Hematopoietic multipotent progenitor cell treated with erythropoietin and hydrocortisone succinate and interleukin-3 and kit ligand, for 15 days (in vitro differentiated cells): ENCODE measurements around the gene ADPRHL1.

Source experiments
- DNase-seq: peaks from one replicate; pipeline ENCODE4 v3.0.0-alpha.2; 2015; ENCODE audit warnings: low spot score

The ADPRHL1 gene

DNA sequence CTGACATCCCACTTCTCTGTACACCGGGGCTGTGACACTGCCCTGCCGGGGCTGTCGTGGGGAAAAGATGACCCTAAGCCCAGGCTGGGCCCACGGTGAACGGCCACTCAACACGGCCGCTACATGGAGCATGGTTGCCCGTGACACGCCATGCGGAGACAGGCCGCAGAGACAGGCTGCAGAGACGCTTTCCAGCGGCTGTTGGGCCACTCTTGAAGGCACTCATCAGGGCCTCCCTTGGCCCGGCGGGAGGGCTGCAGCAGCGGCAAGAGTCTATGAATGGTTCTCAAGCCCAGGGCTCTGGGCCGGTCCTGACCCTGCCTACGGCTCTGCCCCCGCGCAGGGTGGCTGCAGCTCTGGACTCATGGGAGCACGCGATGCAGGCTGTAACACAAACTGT lies 22.1 kb downstream of the ADPRHL1 start:
- DNase-seq, result no peak

DNA sequence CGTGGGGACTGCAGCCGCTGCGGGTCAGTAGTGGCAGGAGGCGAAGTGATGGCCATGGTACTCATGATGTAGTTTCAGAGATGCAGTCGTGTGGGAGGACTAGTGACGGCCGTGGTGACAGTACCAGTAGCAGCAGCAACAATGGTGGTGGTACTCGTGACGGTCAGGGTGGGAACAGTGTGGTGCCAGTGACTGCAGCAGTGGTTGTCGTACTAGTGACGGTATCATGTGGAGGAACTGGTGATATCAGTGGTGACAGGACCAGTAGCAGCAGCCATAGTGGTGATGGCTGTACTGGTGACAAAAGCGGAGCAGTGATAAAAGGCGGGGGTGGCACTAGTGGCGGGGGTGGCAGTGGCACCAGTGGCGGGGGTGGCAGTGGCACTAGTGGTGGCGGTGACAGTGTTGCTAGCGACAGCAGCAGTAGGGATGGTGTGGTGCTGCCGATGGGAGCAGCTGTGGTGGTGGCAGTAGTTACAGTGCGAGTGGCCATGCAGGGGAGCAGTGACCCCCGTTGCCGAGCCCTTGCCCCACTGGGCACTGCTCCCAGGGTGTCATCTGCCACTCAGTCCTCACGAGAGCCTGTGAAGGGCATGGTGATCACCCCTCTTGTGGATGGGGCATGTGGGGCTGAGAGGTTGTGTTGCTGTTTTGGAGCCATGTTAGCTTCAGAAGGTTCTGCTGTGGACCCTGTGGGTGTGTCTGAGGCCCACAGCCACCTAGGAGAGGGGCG lies 22.7 kb downstream of the ADPRHL1 start:
- DNase-seq, result no peak

DNA sequence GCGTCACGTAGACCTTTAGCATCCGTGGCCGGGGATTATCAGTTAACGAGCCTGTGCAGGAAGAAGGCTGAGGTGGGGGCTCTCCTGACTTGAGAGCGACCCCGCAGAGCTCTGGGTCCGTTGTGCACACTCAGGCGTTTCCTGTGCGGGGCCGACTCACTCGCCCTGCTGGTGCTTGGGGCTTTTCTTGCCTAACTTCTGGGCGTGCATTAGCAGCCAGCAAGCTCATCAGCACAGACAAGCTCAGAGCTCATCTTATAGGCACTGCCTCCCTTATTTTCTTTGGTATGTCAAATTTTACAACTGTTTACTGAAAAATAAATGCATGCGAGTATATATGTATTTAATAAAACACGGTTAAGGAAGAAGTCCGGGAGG lies 23.7 kb downstream of the ADPRHL1 start:
- DNase-seq, result no peak

DNA sequence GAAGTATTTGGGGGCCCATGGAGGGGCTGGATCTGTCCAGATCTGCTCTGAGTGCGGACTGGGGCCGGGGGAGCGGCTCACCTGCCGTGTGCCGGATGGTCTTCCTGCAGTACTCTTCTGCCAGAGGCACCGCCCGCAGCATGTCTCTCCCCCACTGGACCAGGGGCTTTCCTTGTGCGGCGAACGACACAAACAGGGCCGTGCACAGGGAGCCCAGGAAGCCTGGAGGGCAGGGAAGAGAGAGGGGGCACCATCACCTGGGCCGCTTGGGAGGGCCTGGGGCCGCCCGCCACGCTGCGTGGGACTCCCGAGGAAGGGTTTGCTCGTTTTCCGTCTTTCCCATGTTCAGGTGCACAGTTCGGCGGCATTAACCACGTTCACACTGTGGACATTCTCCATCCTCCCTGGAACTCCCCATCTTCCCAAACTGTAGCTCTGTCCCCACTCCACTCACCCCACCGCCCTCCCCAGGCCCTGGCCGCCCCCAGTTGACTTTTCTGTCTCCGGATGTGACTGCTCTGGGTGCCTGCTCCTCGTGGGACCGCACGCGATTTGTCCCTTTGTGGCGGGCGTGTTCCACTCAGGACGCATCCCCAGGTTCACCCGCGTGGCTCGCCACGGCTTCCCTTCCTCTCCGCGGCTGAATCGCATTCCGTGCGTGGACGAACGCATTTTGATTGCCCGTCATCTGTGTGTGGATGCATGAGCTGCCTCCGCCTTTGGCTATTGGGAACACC lies 24.2 kb downstream of the ADPRHL1 start:
- DNase-seq, result no peak

DNA sequence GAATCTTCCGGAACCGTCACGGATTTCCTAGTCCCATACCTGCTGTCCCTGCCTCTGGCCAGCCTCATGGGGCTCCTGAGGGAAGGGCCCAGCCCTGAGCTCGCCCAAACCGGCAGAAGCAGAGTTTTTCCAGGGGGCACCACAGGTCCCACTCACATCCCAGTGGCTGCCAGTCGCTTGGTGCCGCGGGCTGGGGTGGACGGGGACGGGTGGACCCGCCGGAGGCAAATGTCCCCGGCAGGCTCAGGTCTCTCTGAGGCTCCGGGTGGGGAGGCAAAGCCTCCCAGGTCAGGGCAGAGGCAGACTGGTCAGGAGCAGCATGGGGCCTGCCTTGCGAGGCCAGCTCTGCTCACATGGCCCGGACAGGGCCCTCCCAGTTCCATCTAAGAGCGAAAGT lies 24.8 kb downstream of the ADPRHL1 start:
- no peak for DNase-seq

DNA sequence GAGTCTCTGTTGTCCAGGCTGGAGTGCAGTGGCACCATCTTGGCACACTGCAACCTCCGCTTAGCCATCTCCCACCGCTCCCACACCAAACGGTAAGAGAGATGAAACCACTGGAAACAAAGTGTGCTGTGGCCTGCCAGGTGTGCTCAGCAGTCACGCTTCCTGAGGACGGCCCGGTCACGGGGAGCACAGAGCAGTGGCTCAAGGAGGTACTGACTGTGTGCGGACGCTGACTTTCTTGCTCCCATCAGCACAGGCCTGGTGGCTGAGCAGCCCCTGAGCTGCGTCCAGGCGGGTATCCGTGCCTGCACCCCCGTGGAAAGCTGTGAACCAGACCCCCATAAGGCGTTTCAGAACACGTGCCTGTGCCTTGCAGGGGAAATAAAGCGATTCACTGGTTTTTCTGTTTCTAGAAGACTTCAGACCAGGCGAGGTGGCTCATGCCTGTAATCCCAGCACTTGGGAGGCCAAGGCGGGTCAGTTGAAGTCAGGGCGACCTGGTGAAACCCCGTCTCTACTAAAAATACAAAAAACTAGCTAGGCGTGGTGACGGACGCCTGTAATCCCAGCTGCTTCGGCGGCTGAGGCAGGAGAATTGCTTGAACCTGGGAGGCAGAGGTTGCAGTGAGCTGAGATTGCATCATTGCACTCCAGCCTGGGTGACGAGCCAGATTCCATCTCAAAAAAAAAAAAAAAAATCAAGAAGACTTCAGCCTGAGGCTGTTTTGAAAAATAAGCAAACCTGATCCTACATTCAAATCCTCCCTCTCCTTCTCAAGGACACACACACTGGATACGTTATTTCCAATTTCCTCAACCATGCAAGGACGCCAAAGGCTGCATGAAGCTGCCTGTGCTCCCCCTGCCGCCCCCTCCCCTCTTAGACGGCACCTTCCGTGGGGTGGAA lies 25.5 kb downstream of the ADPRHL1 start:
- DNase-seq, result no peak

DNA sequence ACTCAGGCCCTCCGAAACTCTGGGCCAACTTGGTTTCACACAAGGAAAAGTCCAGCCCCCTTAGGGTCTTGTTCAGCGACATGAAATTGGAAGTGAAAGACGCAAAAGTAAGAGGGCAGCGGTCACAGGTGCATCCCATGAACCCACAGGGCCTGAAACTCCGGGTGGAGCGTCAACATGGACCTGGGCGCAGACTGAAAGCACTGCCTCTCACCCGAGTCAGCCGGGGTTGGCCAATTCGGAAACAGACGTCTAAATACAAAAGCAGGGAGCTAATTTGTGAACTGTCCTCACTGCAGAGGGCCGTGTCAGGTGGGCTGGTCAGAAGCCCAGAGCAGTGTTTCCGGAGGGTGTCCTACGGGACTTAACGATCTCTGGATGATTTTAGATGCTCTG lies 26.7 kb downstream of the ADPRHL1 start:
- no peak for DNase-seq

DNA sequence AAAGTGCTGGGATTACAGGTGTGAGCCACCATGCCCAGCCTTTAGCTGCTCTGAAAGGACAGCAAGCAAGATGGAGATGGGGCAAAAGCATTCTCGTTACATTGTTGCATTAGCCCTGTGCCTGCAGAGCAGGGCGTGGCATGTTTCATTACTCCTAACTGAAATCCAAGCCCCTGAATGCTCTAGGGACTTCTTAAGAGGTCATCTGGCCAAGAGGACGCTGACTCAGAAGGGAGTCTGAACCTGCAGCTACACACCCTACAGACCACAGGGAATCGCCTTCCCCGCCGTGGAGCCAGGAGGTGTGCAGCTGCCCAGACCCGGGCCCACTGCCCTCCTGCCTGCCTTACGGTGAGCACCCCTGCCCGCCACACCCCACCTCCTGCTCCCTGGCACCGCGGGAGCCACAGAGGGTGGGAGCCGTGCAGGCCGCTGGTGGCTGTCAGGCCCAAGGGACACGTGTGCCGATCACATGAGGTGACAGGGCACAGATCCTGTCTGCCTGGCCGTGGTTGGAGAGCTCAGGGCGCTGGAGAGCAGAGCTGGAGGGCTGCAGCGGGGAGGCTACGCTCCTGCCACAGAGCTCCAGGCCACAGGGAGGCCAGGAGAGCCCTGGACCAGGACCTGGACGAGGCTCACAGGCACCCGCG lies 27.2 kb downstream of the ADPRHL1 start:
- no peak for DNase-seq

DNA sequence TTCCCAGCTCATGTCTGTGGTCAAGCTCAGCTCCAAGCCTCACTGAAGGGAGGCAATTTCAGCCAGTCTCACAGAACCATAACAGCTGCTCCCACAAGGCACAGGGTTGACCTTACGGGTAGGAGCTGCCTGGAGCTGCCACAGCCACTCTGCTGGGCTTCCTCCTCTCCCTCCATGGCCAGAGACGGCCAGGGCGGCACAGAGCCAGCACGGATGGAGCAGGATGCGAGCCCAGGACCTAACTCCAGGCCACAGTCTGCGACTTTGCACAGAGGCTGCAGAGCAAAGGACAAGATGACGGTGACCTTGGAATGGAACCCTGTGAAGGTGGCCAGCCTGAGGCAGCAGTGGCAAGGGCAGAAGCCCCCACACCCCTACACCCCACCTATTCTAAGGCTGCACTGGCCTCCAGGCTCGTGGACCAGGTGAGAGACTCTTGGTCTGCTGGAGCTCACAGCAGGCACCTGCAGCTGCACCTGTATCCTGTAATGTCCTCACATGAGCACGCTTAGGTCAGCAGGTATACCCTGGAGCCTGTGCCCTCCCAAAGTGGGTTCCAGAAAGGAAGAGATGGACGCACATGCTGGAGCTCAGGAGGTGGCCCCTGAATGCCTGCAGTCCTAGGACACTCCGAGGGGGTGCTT lies 29.6 kb downstream of the ADPRHL1 start:
- no peak for DNase-seq

DNA sequence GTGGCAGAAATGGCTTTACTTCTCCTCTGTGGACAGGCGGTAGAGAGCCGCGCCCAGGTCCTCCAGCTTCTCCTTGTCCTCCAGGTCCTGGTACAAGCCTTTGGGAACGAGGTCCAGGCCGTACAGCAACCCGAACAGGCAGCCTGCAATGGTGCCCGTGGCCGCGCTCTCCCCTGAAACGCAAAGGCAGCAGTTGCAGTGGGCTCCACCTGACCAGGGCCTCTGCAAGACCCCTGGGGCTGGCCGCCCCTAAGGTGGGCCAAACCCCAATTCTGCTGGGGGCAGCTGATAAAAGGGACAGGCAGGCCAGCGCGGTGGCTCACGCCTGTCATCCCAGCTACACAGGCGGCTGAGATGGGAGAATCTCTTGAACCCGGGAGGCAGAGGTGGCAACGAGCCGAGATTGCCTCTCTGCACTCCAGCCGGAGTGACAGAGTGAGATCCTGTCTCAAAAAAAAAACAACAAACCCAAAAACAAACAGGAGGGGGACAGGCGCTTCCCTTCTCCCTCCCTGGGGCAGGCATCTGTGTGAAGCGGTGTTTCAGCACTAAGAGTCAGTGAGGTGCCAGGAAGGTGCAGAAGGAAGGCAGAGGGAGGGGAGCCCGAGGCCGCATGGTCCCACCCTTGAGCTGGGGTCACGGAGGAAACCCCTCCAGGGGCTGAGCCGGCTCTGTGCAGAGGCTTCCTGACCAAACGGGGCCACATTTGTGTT lies 30.3 kb downstream of the ADPRHL1 start:
- no peak for DNase-seq

DNA sequence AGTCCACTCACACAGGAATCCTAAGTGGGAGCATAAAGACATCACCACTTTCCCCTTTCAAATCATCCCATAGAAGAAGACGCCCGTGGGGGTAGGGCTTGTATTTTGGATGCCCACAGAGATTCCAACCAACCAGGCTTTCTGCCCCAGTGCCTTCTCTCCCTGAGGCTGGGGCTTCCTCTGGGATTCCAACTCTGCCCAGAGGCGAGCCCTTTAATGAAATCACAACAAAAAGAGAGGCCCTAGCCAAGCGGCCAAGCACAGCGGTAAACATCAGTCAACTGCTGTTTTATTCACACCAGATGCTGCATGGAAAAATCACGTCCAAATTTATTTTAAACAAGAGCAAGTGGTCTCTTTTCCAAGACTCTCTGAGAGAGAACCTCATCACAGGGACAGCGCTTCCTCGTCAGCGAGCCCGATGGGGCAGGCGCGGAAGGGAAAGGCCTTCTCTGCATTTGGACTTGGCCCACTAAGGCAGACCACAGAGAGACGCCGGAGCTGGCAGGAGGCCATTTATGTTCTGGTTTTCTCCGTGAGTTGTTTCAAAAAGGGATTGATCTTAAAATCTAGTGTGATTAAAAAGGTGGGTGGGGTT lies 31.5 kb downstream of the ADPRHL1 start:
- no peak for DNase-seq

DNA sequence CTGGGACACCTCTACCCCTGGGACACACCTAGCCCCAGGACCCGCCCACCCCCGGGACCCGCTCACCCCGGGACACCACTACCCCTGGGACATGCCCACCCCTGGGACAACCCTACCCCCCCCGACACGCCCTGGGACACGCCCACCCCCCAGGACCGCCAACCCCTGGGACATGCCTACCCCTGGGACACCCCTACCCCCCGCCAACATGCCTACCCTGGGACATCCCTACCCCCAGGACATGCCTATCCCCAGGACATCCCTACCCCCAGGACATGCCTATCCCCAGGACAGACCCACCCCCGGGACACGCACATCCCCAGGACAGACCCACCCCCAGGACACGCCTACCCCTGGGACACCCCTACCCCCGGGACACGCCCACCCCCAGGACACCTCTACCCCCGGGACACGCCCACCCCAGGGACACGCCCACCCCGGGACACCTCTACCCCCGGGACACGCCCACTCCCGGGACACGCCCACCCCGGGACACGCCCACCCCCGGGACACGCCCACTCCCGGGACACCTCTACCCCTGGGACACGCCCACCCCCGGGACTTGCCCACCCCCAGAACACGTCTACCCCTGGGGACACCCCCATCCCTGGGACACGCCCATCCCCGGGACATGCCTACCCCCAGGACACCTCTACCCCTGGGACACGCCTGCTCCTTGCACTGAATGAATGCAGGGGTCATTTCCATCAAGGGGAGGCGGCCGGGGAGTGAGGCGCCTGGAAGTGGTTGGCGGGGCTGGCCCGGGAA lies 32.3 kb downstream of the ADPRHL1 start:
- no peak for DNase-seq

DNA sequence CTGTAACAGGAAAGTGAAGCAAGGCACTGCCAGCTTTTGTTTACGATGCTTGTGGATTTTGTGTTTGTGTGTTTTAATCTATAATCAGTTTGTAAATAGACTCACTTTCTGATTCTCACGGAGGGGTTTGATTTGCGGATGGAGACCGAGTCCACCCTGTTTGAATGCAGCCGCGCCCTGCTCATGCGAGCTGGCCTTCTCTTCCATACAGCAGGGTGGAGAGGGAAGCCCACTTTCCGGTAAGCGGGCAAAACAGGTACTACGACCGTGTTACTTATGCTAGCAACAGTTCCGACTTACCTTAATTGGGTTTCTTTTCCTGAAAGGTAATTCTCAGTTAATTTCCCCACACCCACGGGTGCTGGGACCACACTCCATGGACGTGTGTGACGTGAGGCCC lies 33.1 kb downstream of the ADPRHL1 start:
- DNase-seq, result no peak

DNA sequence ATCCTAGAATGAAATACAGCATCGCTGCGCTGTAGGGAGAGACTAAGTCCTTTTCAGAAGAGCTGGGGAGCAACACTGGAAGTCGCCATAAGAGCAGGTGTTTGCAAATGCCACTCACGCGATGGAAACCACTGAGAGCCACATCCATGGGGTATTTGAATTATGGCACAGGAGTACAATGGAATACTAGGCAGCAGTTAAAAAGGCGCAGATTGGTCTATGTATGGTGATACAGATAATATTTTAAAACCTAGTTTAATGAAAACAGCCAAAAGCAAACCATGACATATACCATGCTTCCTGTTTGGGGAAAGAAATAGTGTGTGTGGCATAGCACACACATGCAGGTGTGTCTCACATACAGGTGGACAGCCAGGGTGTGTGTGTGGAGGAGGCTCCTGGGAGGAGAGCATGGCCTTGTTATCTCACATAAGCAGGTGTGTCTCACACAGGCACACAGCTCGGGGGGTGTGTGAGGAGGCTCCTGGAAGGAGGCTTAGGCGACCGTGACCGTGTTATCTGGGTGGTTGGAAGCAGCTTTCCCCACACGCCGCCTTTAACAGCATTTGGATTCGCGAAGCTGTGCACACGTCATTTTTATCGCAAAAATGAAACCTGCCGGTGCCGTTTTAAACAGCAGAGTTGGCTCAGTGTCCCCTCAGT lies 33.6 kb downstream of the ADPRHL1 start:
- no peak for DNase-seq

DNA sequence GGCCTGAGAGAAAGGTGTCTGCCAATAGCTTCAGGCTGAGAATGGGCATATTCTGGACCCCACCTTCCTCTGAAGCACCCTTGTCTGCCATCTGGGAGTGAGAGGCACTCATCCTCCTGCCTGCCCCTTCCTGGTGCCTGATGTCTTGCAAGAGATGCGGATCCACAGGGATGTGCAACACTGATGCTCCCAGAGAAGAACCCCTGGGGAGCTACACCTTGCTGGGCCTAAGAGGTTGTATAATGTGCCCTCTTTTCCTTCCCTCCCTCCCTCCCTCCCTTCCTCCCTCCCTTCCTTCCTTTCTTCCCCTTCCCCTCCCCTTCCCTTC lies 34.6 kb downstream of the ADPRHL1 start:
- no peak for DNase-seq

DNA sequence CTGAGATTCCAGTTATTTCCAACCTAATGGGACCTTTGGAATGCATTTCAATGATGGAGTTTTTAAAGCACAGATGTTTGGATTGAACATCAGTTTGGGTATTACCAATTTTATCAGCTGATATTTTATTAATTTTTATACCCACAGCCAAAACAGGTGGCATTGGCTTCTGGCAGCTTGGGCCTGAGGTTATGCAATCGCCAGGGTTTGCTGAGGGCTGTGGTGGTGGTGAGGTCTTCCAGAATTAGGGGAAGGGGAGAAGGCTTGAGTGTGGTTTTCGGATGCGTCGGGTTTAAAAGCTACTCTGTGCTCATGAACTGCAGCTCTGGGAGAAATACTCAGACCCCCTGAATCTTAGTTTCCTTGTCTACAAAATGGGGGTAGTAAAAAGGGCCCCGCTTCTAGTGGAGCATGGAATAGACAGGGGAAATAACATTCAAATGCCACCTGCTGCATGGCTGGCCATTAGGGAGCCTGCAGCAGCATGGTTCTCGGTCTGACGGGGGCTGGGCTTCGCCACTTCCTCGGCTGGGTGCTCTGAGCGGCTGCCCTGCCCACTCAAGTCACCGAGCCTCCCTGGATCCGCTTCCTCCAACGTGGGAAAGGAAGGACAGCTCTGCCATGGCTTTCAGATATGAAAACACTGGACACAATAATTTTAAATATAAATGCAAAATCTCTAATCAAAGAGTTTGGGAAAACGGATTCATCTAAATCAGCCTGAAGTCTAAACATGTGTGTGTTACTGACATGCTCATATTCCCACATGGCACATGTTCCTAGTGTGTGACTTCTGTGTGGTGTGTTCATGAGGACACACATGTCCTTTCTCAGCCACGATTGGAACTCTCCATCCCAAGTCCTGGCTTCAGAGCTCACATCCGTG lies 35.2 kb downstream of the ADPRHL1 start:
- no peak for DNase-seq

DNA sequence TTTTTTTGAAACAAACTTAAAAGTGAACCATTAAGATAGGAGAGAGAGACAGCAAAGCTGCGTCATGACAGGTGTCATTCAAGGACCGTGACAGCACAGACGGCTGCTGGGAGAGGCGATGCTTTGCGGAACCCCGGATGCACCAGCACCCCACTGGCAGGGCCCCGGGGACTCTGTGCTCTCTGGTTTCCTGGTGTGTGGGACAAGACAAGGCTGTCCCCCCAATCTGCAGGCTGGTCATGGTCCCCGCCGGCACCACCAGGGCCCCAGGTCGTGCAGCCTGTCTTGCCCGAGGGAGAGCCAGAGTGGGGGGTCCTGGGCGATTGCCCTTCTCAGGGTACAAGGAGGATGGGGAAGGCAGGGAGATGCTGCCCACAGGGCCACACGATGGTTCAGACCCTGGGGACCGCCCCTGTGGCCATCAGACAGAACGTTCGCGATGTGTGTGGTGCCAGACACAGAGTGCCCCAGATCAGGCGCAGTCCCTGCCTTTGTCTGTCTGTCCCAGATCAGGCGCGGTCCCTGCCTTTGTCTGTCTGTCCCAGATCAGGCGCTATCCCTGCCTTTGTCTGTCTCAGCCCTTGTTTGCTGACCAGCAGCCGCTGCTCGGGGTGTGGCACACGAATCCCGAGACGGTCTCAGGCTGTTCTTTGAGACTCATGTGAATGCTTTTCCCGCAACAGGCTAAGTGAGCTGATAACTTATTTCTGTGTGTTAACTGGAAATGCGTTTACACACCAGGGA lies 36.1 kb downstream of the ADPRHL1 start:
- DNase-seq, result no peak

DNA sequence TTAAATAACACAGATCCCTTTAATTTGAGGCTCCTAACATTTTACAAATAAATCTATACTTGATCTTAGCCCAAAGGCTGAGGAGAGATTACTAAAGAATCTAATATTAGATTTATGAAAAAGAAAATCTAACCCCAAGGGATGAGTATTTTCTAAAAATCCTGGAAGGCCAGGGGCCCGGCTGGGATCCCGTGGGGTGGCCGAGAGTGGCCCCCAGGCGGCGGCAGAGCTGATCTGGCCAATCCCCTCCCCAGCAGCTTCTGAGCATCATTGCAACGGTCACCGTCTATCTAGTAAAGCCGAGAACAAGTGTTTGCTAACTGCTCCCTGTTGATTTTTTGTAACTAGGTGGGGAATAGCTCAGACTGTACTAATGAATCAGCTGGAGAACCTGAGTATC lies 37.5 kb downstream of the ADPRHL1 start:
- DNase-seq, result no peak
